Hepatocyte (in vitro differentiated cells): Measurements from ENCODE around the gene GABRA4.

Experiments used
- CTCF ChIP-seq: fragments of 200-600 bp; sonication (generic); IDR thresholded peaks from 2 replicates; pipeline ENCODE4 v1.5.1; 2016; ENCODE audit warnings: antibody characterized with exemption, mild to moderate bottlenecking; ENCODE audit not compliant: poor library complexity
- EZH2 ChIP-seq: fragments of 200-600 bp; sonication (generic); IDR thresholded peaks from 2 replicates; pipeline ENCODE4 v1.6.1; 2016; ENCODE audit warnings: antibody characterized with exemption, mild to moderate bottlenecking, borderline replicate concordance
- EZH2phosphoT487 ChIP-seq: fragments of 200-600 bp; sonication (generic); IDR thresholded peaks from one replicate; pipeline ENCODE4 v1.6.1; 2018; ENCODE audit warnings: antibody characterized with exemption, mild to moderate bottlenecking, low read depth, moderate library complexity; ENCODE audit not compliant: unreplicated experiment, severe bottlenecking

- TF ChIP-seq CTCF (no peak), EZH2 (no peak), EZH2phosphoT487 (no peak)
Measured at GRCh38 chr4:46945062-46945461, 48.3 kb downstream of the GABRA4 start.
